Stimulated activated CD8-positive, alpha-beta memory T cell treated with anti-CD3 and anti-CD28 coated beads, Interleukin-12 subunit alpha, Interleukin-12 subunit beta, amount 100 ng/mL, for 24 hours (primary cell): ENCODE data around the gene CCDC78.
A peak's percentile ranks its signal among the peaks of the same experiment; 100 is the strongest.
"Not testable (repeated sequence)": the region's sequence is repeated elsewhere in the genome, so short reads cannot be mapped to it uniquely, and the experiment has no call there.

Experiments used
- DNase-seq: peaks from one replicate; pipeline ENCODE4 v3.0.0-alpha.2; 2020; ENCODE audit errors: extremely low read depth

Gene CCDC78

DNA sequence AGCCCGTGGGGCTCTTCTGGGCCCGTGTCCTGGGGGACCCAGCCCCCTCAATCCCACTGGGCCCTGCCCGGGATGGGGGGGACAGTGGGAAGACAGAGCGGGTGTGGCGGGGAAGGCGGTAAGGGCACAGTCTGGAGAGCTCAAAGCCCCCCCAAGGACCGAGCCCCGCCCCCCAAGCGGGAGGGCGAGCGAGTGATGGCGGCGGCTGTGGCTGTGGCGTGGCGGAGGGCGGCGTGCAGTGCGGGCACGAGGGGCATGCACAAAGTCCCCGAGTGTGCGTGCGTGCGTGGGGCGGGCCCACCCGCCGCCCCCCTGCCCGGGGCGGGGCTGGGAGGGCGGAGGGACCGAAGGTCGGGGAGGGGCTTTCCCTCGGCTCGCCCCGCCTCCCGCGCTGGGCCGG, 32.5 kb downstream of the CCDC78 start:
- no peak for DNase-seq

GRCh38 chr16:693364-693763, 32.9 kb downstream of the CCDC78 start:
- DNase-seq: no peak

DNA sequence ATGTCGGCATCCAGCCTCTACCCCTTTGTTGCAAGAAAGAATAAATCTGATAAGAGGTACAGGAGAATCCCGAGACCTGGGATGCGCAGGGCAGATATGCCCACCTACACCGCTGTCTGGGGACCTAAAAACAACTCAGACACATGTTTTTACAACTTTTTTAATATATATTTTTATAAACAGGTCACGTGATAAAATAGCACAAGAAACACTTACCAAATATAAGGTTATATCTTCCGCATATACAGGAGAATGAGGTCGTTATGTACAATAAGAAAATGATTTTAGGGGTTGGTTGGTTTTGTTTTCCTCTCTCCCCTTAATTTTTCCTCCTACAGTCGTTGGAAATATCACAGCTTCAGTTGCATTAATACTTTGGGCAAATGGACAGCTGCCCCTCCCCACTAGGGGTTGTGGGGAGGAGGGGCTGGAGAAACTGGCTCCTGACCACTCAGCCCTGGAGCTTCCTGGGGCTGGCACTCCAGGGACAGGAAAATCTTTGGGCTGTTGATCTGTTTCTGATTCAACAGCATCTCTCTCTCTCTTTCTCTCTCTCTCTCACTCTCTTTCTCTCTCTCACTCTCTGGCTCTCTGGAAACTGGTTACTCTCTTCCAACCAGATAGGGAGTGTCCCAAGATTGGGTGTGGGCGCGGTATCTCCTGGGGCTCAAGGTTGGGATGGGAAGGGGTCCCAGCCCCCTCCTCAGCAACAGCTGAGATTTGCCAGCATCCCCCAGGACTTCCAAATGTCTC, 33.7 kb downstream of the CCDC78 start:
- DNase-seq: no peak

GRCh38 chr16:691242-691641, 35.0 kb downstream of the CCDC78 start:
- DNase-seq: not testable (repeated sequence)

DNA sequence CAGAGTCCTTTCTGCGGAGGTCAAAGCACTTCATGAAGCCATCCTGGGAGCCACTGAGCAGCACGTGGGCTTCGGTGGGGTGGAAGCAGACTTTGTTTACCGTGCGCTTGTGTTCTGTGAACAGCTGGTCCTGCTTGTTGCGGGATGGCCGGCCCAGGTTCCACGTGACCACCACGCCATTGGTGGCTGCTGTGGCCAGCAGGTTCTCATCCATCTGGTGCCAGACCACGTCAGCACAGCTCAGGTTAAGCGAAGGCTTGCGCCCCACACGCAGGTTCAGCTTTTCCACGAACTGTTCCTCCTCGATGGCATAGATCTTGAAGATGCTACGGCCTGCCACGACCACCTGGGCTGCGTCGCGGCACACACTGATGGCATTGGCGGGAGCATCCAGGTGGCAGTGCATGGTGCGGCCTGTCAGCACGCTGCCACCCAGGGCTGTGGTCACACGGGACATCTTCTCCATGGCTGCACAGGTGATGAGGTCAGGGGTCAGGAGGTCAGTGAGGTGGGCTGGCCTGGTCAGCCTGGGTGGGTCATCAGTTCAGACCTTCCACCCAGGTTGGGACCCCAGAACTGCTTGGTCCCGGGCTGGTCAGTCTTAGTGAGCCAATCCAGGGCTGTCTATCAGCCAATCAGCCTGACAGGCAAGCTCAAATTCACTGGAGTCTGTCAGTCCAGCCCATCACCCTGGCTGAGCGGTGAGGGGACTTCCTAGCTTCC, 36.9 kb downstream of the CCDC78 start:
- DNase-seq: no peak

DNA sequence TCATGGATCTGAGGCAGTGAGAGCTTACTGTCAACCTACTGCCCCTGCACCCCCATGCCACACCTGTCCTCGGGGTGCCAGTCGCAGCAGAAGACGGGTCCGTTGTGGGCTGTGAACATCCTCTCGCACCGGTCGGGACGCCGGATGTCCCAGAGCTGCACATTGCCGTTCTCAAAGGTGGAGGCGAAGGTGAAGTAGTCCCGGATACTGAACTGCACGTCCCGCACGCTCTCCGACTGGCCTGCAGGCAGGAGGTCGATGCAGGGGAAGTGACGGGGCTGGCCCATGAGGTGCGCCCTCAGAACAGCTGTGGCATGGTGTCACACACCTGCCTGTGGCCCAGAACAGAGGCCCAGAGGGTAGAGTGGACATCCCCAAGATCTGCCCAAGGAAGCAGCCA, 38.7 kb downstream of the CCDC78 start:
- no peak for DNase-seq

GRCh38 chr16:686459-687260, 39.6 kb downstream of the CCDC78 start:
- DNase-seq: no peak

- no peak for DNase-seq
These were observed 40.3 kb downstream of the CCDC78 start for GRCh38 chr16:685967-686366.

- no peak for DNase-seq
These were observed 41.1 kb downstream of the CCDC78 start for GRCh38 chr16:684961-685696.

GRCh38 chr16:684071-684794, 42.0 kb downstream of the CCDC78 start, which contains the start of gene JMJD8:
Gene JMJD8 (minus strand): TSS chr16:684334. CDS start chr16:684319, 15 bp downstream.
- peak; percentile 97 for DNase-seq

DNA sequence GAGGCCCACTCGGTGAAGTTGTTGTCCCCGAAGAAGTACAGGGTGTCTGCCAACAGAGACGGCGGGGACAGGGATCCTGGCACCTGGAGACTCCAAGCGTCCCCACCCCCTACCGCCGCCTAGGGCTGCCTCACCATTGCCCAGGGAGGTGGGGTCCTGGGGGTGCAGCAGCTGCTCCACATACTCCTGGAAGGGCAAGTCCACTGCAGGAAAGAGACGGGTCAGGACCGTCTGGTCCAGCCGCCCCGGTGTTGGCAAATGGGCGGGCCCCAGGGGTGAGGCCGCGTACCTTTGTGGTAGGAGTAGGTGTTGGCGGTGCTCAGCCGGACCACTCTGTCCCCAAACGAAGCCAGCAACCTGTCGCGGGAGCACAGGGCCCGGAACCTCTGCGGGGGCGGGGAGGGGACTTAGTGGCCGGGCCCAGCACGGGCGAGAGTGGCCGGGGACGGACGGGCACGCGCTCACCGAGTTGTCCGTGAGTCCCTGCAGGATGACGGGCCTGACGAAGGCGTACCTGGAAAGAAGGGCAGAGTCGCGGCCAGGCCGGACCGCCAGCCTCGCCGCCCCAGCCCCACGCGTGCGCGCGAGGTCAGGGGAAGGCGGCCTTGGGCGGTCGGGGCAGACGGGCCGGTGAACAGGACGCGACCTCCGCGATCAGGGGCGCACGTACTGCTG, 42.7 kb downstream of the CCDC78 start:
- DNase-seq: no peak

- no peak for DNase-seq
These were observed 43.5 kb downstream of the CCDC78 start for GRCh38 chr16:682493-683395.

DNA sequence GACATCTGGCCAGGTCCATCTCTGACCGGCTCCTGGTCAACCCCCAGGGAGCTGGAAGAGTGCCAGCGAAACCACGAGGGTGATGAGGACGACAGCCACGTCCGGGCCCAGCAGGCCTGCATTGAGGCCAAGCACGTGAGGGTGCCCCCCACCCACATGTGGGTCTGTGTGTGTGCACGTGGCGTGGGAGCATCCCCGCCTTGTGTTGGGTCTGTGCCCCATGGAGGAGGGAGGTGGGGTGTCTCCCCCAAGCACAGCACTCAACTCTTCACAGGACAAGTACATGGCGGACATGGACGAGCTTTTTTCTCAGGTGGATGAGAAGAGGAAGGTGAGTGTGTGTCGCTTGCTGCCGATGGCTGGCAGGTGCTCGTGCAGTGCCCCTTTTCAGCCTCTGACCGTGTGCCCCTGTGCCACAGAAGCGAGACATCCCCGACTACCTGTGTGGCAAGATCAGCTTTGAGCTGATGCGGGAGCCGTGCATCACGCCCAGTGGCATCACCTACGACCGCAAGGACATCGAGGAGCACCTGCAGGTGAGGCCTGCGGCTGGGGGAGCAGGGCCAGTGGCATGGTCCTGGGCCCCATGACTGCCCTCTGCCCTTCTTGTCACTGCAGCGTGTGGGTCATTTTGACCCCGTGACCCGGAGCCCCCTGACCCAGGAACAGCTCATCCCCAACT, 44.4 kb downstream of the CCDC78 start:
- DNase-seq: no peak

GRCh38 chr16:680967-681745, 45.1 kb downstream of the CCDC78 start:
- no peak for DNase-seq

GRCh38 chr16:680625-680945, 45.7 kb downstream of the CCDC78 start:
- no peak for DNase-seq

DNA sequence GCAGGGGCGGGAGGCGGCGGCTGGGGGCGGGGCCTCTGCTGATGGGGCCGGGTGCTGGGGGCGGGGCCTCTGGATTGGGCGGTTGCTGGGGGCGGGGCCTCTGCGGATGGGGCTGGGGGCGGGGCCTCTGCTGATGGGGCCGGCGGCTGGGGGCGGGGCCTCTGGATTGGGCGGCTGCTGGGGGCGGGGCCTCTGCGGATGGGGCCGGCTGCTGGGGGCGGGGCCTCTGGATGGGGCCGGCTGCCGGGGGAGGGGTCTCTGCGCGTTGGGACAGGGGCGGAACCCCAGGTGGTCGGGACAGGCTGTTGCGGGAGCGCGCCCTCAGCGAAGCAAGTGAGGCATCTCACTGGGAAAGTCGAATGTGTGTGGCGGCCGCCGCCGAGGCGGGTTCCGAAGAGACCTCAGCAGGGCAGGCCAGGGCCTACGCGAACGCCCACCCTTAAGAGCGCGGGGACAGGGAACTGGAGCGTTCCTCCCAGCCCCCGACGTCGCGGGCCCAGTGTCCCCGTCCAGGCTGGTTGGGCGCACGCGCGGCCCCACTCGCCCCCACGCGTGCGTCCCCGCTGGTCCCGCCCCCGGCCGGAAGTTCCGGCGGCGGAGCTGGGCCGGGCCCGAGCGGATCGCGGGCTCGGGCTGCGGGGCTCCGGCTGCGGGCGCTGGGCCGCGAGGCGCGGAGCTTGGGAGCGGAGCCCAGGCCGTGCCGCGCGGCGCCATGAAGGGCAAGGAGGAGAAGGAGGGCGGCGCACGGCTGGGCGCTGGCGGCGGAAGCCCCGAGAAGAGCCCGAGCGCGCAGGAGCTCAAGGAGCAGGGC, 46.2 kb downstream of the CCDC78 start, which contains the start of gene STUB1:
TSS of gene STUB1 (plus strand) at position 597 of the 811 bp plus-strand sequence. CDS start at position 713, 116 bp downstream.
- peak; percentile 83 for DNase-seq
